IMR-90 (cell line): ENCODE data around the gene CMSS1.

Source experiments
- BHLHE40 ChIP-seq: fragments of 150-350 bp; IDR thresholded peaks from 2 replicates; pipeline ENCODE4 v1.6.1; 2016; ENCODE audit warnings: mild to moderate bottlenecking, low read depth, low read length
- CEBPB ChIP-seq: IDR thresholded peaks from 2 replicates; pipeline ENCODE4 v1.6.1; 2012; ENCODE audit warnings: low read depth, low read length, improper control_type of control experiment
- CHD1 ChIP-seq: IDR thresholded peaks from 2 replicates; pipeline ENCODE4 v1.6.1; 2012; ENCODE audit warnings: low read depth, low read length, improper control_type of control experiment
- MXI1 ChIP-seq: IDR thresholded peaks from 2 replicates; pipeline ENCODE4 v1.6.1; 2012; ENCODE audit warnings: low read depth, mild to moderate bottlenecking, low read length, moderate library complexity, borderline replicate concordance
- POLR2A ChIP-seq: IDR thresholded peaks from 2 replicates; pipeline ENCODE4 v1.6.1; 2012; ENCODE audit warnings: mild to moderate bottlenecking, low read depth, low read length
- RAD21 ChIP-seq: IDR thresholded peaks from 2 replicates; pipeline ENCODE4 v1.6.1; 2012; ENCODE audit warnings: low read length, improper control_type of control experiment
- RFX5 ChIP-seq: IDR thresholded peaks from 2 replicates; pipeline ENCODE4 v1.8.0; 2012; ENCODE audit warnings: low read depth, mild to moderate bottlenecking, low read length, moderate library complexity
- TF ChIP-seq, protein P1 (sequence below): conservative IDR thresholded peaks from 2 replicates; pipeline ENCODE4 v1.5.1; 2012; ENCODE audit warnings: mild to moderate bottlenecking, low read depth, low read length, improper control_type of control experiment
- TF ChIP-seq, protein P2 (sequence below): fragments of 150-350 bp; IDR thresholded peaks from 2 replicates; pipeline ENCODE4 v1.6.1; 2017; ENCODE audit warnings: mild to moderate bottlenecking, antibody characterized with exemption, low read length, low read depth

- TF ChIP-seq, protein P1, sequence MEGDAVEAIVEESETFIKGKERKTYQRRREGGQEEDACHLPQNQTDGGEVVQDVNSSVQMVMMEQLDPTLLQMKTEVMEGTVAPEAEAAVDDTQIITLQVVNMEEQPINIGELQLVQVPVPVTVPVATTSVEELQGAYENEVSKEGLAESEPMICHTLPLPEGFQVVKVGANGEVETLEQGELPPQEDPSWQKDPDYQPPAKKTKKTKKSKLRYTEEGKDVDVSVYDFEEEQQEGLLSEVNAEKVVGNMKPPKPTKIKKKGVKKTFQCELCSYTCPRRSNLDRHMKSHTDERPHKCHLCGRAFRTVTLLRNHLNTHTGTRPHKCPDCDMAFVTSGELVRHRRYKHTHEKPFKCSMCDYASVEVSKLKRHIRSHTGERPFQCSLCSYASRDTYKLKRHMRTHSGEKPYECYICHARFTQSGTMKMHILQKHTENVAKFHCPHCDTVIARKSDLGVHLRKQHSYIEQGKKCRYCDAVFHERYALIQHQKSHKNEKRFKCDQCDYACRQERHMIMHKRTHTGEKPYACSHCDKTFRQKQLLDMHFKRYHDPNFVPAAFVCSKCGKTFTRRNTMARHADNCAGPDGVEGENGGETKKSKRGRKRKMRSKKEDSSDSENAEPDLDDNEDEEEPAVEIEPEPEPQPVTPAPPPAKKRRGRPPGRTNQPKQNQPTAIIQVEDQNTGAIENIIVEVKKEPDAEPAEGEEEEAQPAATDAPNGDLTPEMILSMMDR, result no peak
- no peak for TF ChIP-seq RAD21
- TF ChIP-seq CHD1, result no peak
- TF ChIP-seq POLR2A, result no peak
- TF ChIP-seq BHLHE40, result no peak
- no peak for TF ChIP-seq RFX5
- TF ChIP-seq, protein P2, sequence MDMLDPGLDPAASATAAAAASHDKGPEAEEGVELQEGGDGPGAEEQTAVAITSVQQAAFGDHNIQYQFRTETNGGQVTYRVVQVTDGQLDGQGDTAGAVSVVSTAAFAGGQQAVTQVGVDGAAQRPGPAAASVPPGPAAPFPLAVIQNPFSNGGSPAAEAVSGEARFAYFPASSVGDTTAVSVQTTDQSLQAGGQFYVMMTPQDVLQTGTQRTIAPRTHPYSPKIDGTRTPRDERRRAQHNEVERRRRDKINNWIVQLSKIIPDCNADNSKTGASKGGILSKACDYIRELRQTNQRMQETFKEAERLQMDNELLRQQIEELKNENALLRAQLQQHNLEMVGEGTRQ, result no peak
- no peak for TF ChIP-seq MXI1
- no peak for TF ChIP-seq CEBPB
These were observed 152.5 kb downstream of the CMSS1 start for GRCh38 chr3:99970198-99970597.
